ENCODE measurements around the gene LRIG2. TPM values are rescaled to one million over a fixed set of nuclear protein-coding genes. Genes with fewer than 3 reads are reported as not detected.

Gene LRIG2, protein sequence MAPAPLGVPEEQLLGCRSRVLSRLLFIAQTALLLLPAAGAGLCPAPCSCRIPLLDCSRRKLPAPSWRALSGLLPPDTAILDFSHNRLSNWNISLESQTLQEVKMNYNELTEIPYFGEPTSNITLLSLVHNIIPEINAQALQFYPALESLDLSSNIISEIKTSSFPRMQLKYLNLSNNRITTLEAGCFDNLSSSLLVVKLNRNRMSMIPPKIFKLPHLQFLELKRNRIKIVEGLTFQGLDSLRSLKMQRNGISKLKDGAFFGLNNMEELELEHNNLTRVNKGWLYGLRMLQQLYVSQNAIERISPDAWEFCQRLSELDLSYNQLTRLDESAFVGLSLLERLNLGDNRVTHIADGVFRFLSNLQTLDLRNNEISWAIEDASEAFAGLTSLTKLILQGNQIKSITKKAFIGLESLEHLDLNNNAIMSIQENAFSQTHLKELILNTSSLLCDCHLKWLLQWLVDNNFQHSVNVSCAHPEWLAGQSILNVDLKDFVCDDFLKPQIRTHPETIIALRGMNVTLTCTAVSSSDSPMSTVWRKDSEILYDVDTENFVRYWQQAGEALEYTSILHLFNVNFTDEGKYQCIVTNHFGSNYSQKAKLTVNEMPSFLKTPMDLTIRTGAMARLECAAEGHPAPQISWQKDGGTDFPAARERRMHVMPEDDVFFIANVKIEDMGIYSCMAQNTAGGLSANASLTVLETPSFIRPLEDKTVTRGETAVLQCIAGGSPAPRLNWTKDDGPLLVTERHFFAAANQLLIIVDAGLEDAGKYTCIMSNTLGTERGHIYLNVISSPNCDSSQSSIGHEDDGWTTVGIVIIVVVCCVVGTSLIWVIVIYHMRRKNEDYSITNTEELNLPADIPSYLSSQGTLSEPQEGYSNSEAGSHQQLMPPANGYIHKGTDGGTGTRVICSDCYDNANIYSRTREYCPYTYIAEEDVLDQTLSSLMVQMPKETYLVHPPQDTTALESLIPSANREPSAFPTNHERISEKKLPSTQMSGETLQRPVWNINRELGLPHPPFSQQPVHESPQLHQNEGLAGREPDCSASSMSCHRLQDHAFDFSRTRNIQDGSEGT
- total RNA-seq: 8.2 and 9.5 TPM in 2 replicates

DNA sequence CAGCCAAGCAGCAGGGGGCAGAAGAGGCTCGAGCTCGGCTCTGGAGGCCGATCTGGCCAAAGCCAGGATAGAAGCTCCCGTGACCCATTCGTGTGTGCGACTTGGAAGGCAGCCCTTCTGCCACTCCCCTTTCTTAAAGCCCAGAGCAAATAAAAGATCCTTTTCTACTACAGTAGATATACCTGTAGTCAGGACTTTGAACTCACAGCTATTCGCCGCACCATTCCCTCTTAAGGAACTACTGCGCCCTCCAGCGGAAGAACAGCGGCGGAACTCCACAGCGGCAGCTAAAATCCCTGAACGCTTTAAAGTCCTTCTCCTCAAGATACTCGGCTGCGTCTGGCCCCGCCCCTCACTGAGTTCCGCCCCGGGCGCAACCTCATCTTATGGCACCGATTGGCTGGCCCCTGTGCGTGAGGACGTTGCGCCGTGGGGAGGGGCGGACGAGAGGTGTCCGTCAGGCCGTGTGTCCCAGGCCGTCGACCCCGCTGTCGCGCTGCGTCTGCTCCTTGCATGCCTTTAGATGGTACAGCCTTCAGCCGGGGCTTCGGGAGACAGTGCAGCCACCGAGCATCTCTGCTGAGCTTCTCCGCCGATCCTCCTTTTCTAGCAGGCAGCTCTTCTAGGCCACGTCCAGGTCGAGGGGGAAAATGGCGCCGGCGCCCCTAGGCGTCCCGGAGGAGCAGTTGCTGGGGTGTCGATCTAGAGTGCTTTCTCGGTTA is at the start of gene LRIG2:
Gene LRIG2, plus strand, starts transcription at position 442 of the 722 bp plus-strand sequence. Its CDS starts 209 bp downstream, at position 651.

Other genes starting within 250 kb of the LRIG2 start
- gene SLC16A1, start 117.0 kb upstream of the LRIG2 start, total RNA-seq: 80.1 and 120 TPM in 2 replicates